Measurements from ENCODE around the gene FLRT3. TPM values are rescaled to one million over a fixed set of nuclear protein-coding genes. Genes with fewer than 3 reads are reported as not detected.

Gene FLRT3
- polyA plus RNA-seq (2013): 4.8 and 5.1 TPM in 2 replicates

DNA sequence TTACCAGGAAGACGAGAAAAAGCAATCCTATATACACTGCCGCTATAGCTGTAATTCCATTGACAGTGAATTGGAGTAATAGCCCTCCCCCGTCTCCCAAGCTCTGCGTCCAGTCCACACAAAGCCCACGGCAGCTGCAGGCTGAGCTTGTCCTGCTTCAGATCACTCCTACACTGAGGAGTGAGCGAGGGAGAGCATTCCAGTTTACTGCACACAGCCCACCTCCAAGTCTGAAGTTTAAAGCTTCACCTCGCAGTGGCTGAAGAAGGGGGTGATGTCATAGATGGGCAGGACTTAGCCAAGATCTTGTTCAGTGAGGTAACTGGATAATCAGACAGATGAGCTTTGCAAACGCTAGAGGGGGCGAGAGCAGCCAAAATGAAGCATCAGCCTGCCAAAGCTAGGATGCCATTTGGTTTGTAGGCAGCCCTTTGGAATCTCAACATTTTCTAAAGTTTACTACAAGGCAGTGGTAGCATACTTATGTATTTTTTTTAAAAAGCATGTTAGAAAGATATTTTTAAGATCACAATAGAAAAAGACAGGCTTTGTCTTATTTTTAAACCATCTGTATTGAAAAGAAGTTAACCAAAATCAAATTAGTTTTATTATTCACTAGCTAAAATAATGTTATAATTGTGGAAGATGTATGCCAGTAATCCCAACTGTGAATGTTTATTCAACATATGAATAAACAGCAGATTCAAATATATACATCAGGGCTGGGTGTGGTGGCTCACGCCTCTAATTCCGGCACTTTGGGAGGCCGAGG, at the start of gene FLRT3:
Gene FLRT3 (minus strand): TSS at position 213 of the 772 bp plus-strand sequence. CDS start 10,106 bp downstream, outside the sequence.
- Histone ChIP-seq H3K36me3 (ENCODE audit: control insufficient read depth in 1 of 2, insufficient read depth in 2 of 2, low read length in 2 of 2) (no peaks in the 10 kb centered on the region), H2AFZ (ENCODE audit: insufficient read depth, low read length, poor library complexity) (no peak within 1 kb of the TSS), H3K27me3 (ENCODE audit: insufficient read depth, low read length) (no peaks in the 10 kb centered on the region), H3K4me1 (ENCODE audit: control insufficient read depth in 1 of 2, insufficient read depth in 2 of 2, low read length in 2 of 2) (peaks cover 0 to 3% of the 10 kb centered on the region in 2 experiments), H3K18ac (ENCODE audit: low read length) (no peak within 1 kb of the TSS), H4K91ac (ENCODE audit: low read depth, low read length) (no peak within 1 kb of the TSS), H3K4me2 (ENCODE audit: low read length) (peak within 1 kb of the TSS; percentile 60), H4K8ac (ENCODE audit: low read depth, low read length) (no peak within 1 kb of the TSS), H3K4ac (ENCODE audit: low read depth, low read length) (no peak within 1 kb of the TSS), H2BK12ac (ENCODE audit: low read length) (no peak within 1 kb of the TSS), H4K12ac (ENCODE audit: low read depth, low read length) (no peak within 1 kb of the TSS), H3K4me3 (ENCODE audit: low read depth, low read length) (peak within 1 kb of the TSS; percentile 41), H3K23ac (ENCODE audit: low read length) (no peak within 1 kb of the TSS), H3K27ac (ENCODE audit: low read depth, low read length) (no peak within 1 kb of the TSS), H2BK5ac (ENCODE audit: low read depth, low read length, poor library complexity) (no peak within 1 kb of the TSS), H3K14ac (ENCODE audit: low read length) (no peak within 1 kb of the TSS), H2AK5ac (ENCODE audit: low read length) (no peak within 1 kb of the TSS), H3K79me2 (ENCODE audit: control insufficient read depth, insufficient read depth, low read length, poor library complexity) (no peaks in the 10 kb centered on the region), H3K9me3 (ENCODE audit: insufficient read depth, low read depth, low read length) (no peaks in the 10 kb centered on the region), H2BK120ac (ENCODE audit: insufficient read depth, low read length, poor library complexity) (no peak within 1 kb of the TSS), H3K79me1 (ENCODE audit: low read length) (no peaks in the 10 kb centered on the region), H3K9ac (ENCODE audit: low read length) (no peak within 1 kb of the TSS)
- DNase-seq: peak; percentile 75 to 86
- no CpG with 5 or more reads among the region's 12 CpGs for WGBS (ENCODE audit: extremely low coverage, insufficient coverage, insufficient read length)

DNA sequence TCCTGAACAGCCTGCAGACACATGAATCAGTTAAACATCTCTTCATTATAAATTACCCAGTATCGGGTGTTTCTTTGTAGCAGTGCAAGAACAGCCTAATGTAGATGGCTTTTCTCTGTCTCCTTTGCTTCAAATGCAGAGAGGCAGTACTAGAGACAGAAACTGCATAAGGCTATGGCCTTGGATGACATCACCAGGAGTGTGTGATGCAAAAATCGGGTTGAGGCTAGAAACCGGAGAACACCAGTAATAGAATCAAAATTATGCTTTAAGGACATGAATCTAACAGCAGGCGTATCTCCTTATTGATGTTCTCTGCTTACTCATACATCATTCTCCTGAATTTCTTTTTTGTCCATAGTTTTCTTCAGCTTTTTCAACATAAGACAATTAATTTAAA, 49.3 kb upstream of the FLRT3 start:
- H3K23ac ChIP-seq (ENCODE audit: low read length): no peak overlapping the region
- no peak overlapping the region for H4K91ac ChIP-seq (ENCODE audit: low read depth, low read length)
- H3K27ac ChIP-seq (ENCODE audit: low read depth, low read length): no peak overlapping the region
- H3K14ac ChIP-seq (ENCODE audit: low read length): no peak overlapping the region
- H3K79me2 ChIP-seq (ENCODE audit: control insufficient read depth, insufficient read depth, low read length, poor library complexity): no peaks in the 10 kb centered on the region
- H2BK12ac ChIP-seq (ENCODE audit: low read length): no peak overlapping the region
- H3K27me3 ChIP-seq (ENCODE audit: insufficient read depth, low read length): no peaks in the 10 kb centered on the region
- no peaks in the 10 kb centered on the region for H3K36me3 ChIP-seq (ENCODE audit: control insufficient read depth in 1 of 2, insufficient read depth in 2 of 2, low read length in 2 of 2)
- WGBS (ENCODE audit: extremely low coverage, insufficient coverage, insufficient read length): no CpG with 5 or more reads among the region's 4 CpGs
- H3K18ac ChIP-seq (ENCODE audit: low read length): no peak overlapping the region
- H3K79me1 ChIP-seq (ENCODE audit: low read length): no peaks in the 10 kb centered on the region
- no peak overlapping the region for H3K9ac ChIP-seq (ENCODE audit: low read length)
- DNase-seq: no peak
- H2BK5ac ChIP-seq (ENCODE audit: low read depth, low read length, poor library complexity): no peak overlapping the region
- H3K4ac ChIP-seq (ENCODE audit: low read depth, low read length): no peak overlapping the region
- H3K4me2 ChIP-seq (ENCODE audit: low read length): no peak overlapping the region
- no peaks in the 10 kb centered on the region for H3K4me1 ChIP-seq (ENCODE audit: control insufficient read depth in 1 of 2, insufficient read depth in 2 of 2, low read length in 2 of 2)
- no peak overlapping the region for H2BK120ac ChIP-seq (ENCODE audit: insufficient read depth, low read length, poor library complexity)
- H3K9me3 ChIP-seq (ENCODE audit: insufficient read depth, low read depth, low read length): peaks cover 2% of the 10 kb centered on the region
- H2AK5ac ChIP-seq (ENCODE audit: low read length): no peak overlapping the region
- H4K8ac ChIP-seq (ENCODE audit: low read depth, low read length): no peak overlapping the region
- H2AFZ ChIP-seq (ENCODE audit: insufficient read depth, low read length, poor library complexity): no peak overlapping the region
- no peak overlapping the region for H4K12ac ChIP-seq (ENCODE audit: low read depth, low read length)
- no peak overlapping the region for H3K4me3 ChIP-seq (ENCODE audit: low read depth, low read length)

DNA sequence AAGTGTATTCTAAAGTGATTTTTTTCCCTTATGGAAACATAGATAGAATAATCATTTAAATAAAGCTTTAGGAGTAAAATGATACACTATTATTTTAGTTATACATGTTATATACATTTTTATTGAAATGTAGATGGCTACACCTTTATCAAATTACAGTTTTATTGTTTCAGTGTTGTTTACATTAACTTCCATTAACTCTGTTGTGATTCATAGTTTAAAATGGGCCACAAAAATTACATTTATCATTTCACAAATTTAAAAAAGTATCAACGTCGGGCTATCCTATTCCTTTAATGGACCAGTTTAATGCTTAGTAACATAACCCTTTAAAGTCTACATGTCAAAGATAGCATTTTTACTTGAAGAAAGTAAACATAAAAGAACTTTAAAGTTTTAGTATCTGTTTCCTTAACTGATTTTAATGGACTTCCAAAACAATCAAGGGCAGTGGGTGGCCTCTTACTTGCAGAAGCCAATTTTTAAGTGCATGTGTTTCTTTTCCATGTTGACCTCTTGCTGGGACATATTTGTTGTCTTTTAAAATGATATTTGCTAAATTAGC, 47.8 kb upstream of the FLRT3 start:
- H3K4me1 ChIP-seq (ENCODE audit: control insufficient read depth in 1 of 2, insufficient read depth in 2 of 2, low read length in 2 of 2): no peaks in the 10 kb centered on the region
- no CpG with 5 or more reads among the region's 2 CpGs for WGBS (ENCODE audit: extremely low coverage, insufficient coverage, insufficient read length)

DNA sequence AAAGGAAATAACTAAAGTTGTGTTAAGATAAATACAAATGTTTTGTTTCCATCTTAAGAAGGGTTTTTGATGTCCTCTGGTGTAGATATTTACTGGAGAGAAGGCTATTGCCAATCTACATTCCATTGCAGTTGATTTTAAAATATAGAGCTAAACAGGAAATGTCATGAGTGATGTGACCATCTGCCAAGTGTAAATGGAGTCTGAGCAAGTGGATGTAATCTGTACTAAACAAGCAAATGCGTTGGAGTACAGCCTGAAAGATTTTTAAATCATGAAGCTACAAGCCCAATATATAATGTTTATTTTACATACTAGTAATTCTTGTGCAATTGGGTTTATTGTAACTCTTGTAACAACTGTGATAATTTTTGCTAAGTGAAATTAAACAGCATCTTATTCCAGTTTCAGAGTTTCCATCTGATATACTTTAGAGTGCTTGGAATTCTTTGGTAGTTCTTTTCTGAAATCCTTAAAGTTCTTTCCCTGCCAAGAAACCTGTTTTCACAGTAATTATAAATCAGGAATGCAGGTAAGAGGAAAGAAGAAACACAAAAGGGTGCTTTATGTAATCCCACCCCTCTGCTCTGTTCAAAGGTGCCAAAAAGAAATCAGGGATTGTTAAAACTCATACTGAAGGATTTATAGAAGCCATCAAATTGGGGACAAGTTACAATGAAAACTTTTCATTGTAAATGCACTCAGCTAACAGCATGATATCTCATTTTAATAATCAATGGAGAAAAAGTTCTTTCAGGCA, 47.2 kb upstream of the FLRT3 start:
- H3K27ac ChIP-seq (ENCODE audit: low read depth, low read length): no peak overlapping the region
- DNase-seq: peak in 1 of 2 donors; percentile 36
- no peak overlapping the region for H2BK120ac ChIP-seq (ENCODE audit: insufficient read depth, low read length, poor library complexity)
- H3K18ac ChIP-seq (ENCODE audit: low read length): no peak overlapping the region
- peaks cover 2% of the 10 kb centered on the region for H3K9me3 ChIP-seq (ENCODE audit: insufficient read depth, low read depth, low read length)
- no peak overlapping the region for H2AFZ ChIP-seq (ENCODE audit: insufficient read depth, low read length, poor library complexity)
- H3K14ac ChIP-seq (ENCODE audit: low read length): no peak overlapping the region
- H2BK5ac ChIP-seq (ENCODE audit: low read depth, low read length, poor library complexity): no peak overlapping the region
- H3K27me3 ChIP-seq (ENCODE audit: insufficient read depth, low read length): no peaks in the 10 kb centered on the region
- no peak overlapping the region for H3K23ac ChIP-seq (ENCODE audit: low read length)
- no peak overlapping the region for H3K9ac ChIP-seq (ENCODE audit: low read length)
- H3K4me1 ChIP-seq (ENCODE audit: control insufficient read depth in 1 of 2, insufficient read depth in 2 of 2, low read length in 2 of 2): no peaks in the 10 kb centered on the region
- H2BK12ac ChIP-seq (ENCODE audit: low read length): no peak overlapping the region
- no peak overlapping the region for H4K8ac ChIP-seq (ENCODE audit: low read depth, low read length)
- H3K36me3 ChIP-seq (ENCODE audit: control insufficient read depth in 1 of 2, insufficient read depth in 2 of 2, low read length in 2 of 2): no peaks in the 10 kb centered on the region
- no peak overlapping the region for H3K4me2 ChIP-seq (ENCODE audit: low read length)
- no peak overlapping the region for H4K12ac ChIP-seq (ENCODE audit: low read depth, low read length)
- no peaks in the 10 kb centered on the region for H3K79me2 ChIP-seq (ENCODE audit: control insufficient read depth, insufficient read depth, low read length, poor library complexity)
- WGBS (ENCODE audit: extremely low coverage, insufficient coverage, insufficient read length): no CpG with 5 or more reads among the region's 1 CpG
- H3K4me3 ChIP-seq (ENCODE audit: low read depth, low read length): no peak overlapping the region
- no peak overlapping the region for H3K4ac ChIP-seq (ENCODE audit: low read depth, low read length)
- H4K91ac ChIP-seq (ENCODE audit: low read depth, low read length): no peak overlapping the region
- H2AK5ac ChIP-seq (ENCODE audit: low read length): no peak overlapping the region
- no peaks in the 10 kb centered on the region for H3K79me1 ChIP-seq (ENCODE audit: low read length)

More for the DNA sequence above, 47.8 kb upstream of the FLRT3 start:
- no peak overlapping the region for H4K12ac ChIP-seq (ENCODE audit: low read depth, low read length)
- no peak overlapping the region for H4K8ac ChIP-seq (ENCODE audit: low read depth, low read length)
- no peak overlapping the region for H3K14ac ChIP-seq (ENCODE audit: low read length)
- H2BK12ac ChIP-seq (ENCODE audit: low read length): no peak overlapping the region
- no peak overlapping the region for H3K4me2 ChIP-seq (ENCODE audit: low read length)
- H3K4ac ChIP-seq (ENCODE audit: low read depth, low read length): no peak overlapping the region
- no peak overlapping the region for H2BK5ac ChIP-seq (ENCODE audit: low read depth, low read length, poor library complexity)
- H3K18ac ChIP-seq (ENCODE audit: low read length): no peak overlapping the region
- H3K27me3 ChIP-seq (ENCODE audit: insufficient read depth, low read length): no peaks in the 10 kb centered on the region
- no peak overlapping the region for H3K27ac ChIP-seq (ENCODE audit: low read depth, low read length)
- no peaks in the 10 kb centered on the region for H3K36me3 ChIP-seq (ENCODE audit: control insufficient read depth in 1 of 2, insufficient read depth in 2 of 2, low read length in 2 of 2)
- H3K79me2 ChIP-seq (ENCODE audit: control insufficient read depth, insufficient read depth, low read length, poor library complexity): no peaks in the 10 kb centered on the region
- H2AFZ ChIP-seq (ENCODE audit: insufficient read depth, low read length, poor library complexity): no peak overlapping the region
- H2AK5ac ChIP-seq (ENCODE audit: low read length): no peak overlapping the region
- H3K23ac ChIP-seq (ENCODE audit: low read length): no peak overlapping the region
- H3K79me1 ChIP-seq (ENCODE audit: low read length): no peaks in the 10 kb centered on the region
- H3K4me3 ChIP-seq (ENCODE audit: low read depth, low read length): no peak overlapping the region
- no peak for DNase-seq
- H2BK120ac ChIP-seq (ENCODE audit: insufficient read depth, low read length, poor library complexity): no peak overlapping the region
- H3K9me3 ChIP-seq (ENCODE audit: insufficient read depth, low read depth, low read length): peaks cover 2% of the 10 kb centered on the region
- H3K9ac ChIP-seq (ENCODE audit: low read length): no peak overlapping the region
- no peak overlapping the region for H4K91ac ChIP-seq (ENCODE audit: low read depth, low read length)
